H1 (cell line): ENCODE results near the gene PHLPP1.

Experiments used
- BCL11A ChIP-seq, 2 experiments: IDR thresholded peaks; one replicate each; pipeline ENCODE4 v1.6.1; 2011; ENCODE audit warnings: low read depth in 2 of 2, low read length in 2 of 2, mild to moderate bottlenecking in 2 of 2
- EP300 ChIP-seq, 2 experiments: IDR thresholded peaks; 1 replicate in 1 of 2; 2 replicates in 1 of 2; pipeline ENCODE4 v1.6.1; 2011 to 2012; ENCODE audit warnings: low read depth in 2 of 2, low read length in 2 of 2, mild to moderate bottlenecking in 2 of 2, borderline replicate concordance in 1 of 2, inconsistent platforms in 1 of 2, moderate library complexity in 1 of 2
- GTF2F1 ChIP-seq: IDR thresholded peaks from 2 replicates; pipeline ENCODE4 v1.6.1; 2012; ENCODE audit warnings: low read depth, low read length, improper control_type of control experiment, borderline replicate concordance
- POLR2A ChIP-seq, 2 experiments: IDR thresholded peaks; 1 replicate in 1 of 2; 2 replicates in 1 of 2; pipeline ENCODE4 v1.6.1; 2011; ENCODE audit warnings: low read depth in 2 of 2, low read length in 2 of 2, mild to moderate bottlenecking in 2 of 2; ENCODE audit errors: control extremely low read depth in 1 of 2
- POLR2AphosphoS5 ChIP-seq: IDR thresholded peaks from 2 replicates; pipeline ENCODE4 v1.6.1; 2011; ENCODE audit warnings: low read depth, low read length
- RNF2 ChIP-seq: fragments of 200-900, 300-1000 bp; sonication (generic); IDR thresholded peaks from 2 replicates; pipeline ENCODE4 v1.7.1; 2016; ENCODE audit warnings: borderline replicate concordance, low read depth, mild to moderate bottlenecking, antibody characterized with exemption, low read length; ENCODE audit not compliant: poor library complexity, severe bottlenecking; ENCODE audit errors: missing control alignments
- SIN3A ChIP-seq, 2 experiments: IDR thresholded peaks in 1 of 2; conservative IDR thresholded peaks in 1 of 2; 2 replicates each; pipeline ENCODE4 v1.6.1; 2011 to 2012; ENCODE audit warnings: low read length in 2 of 2, improper control_type of control experiment in 1 of 2, low read depth in 1 of 2, mild to moderate bottlenecking in 1 of 2
- SIRT6 ChIP-seq: IDR thresholded peaks from one replicate; pipeline ENCODE4 v1.7.1; 2012; ENCODE audit warnings: low read length, inconsistent platforms
- SUZ12 ChIP-seq: fragments of 200-600 bp; sonication (generic); IDR thresholded peaks from 2 replicates; pipeline ENCODE4 v1.6.1; 2012; ENCODE audit warnings: mild to moderate bottlenecking, inconsistent platforms, low read length, moderate library complexity, mixed read lengths
- USF2 ChIP-seq: IDR thresholded peaks from 2 replicates; pipeline ENCODE4 v1.6.1; 2011; ENCODE audit warnings: low read length, improper control_type of control experiment
- TF ChIP-seq, protein P1 (sequence below), 3 experiments: IDR thresholded peaks; 1 replicate in 2 of 3; 2 replicates in 1 of 3; pipeline versions ENCODE4 v1.5.1 to v1.6.1; 2011; ENCODE audit warnings: low read length in 3 of 3, mild to moderate bottlenecking in 3 of 3, inconsistent platforms in 2 of 3, low read depth in 1 of 3, moderate library complexity in 1 of 3; ENCODE audit not compliant: insufficient read depth in 1 of 3; ENCODE audit errors: control extremely low read depth in 1 of 3

DNA sequence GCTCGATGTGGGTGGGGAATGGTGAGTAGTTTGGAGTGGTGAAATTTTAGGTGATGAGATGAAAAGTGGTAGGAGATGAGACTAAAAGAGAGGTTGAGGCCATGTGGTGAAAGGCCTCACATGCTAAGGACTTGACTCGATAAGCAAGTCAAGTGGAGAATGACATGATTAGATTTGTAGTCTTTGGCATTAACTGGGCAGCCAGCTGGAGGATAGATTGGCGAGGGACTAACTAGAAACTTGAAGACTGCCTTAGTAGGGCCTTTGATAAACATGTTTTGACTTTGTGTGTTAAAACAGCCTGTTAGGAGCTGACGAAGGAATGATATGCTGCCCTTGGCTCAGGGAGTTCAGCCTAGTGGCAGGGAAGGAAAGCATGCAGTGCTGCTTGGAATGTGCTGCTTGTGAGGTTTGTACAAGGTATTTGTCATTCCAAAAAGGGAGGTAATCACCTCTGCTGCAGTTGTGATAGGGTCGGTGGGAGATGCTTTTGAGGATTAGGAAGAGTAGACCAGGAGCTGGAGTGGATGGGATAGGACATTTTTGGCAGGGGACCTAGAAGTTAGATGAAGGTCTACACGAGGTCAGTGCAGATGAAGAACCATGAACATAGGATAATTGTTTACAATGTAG is 22.0 kb downstream of the PHLPP1 start:
- TF ChIP-seq SIRT6 (no peak), EP300 (IDR thresholded peaks at IDR 0.05; ENCODE audit: borderline replicate concordance in 1 of 2, low read depth in 2 of 2, low read length in 2 of 2) (no peak), GTF2F1 (no peak), RNF2 (no peak), SUZ12 (no peak), POLR2AphosphoS5 (no peak), USF2 (no peak), POLR2A (IDR thresholded peaks at IDR 0.05; ENCODE audit: control extremely low read depth in 1 of 2, low read depth in 2 of 2, low read length in 2 of 2) (no peak), BCL11A (IDR thresholded peaks at IDR 0.05; ENCODE audit: low read depth in 2 of 2, low read length in 2 of 2) (no peak), SIN3A (conservative IDR thresholded peaks at IDR 0.05 in 1 of 2, IDR thresholded peaks at IDR 0.05 in 1 of 2; ENCODE audit: low read depth in 1 of 2, low read length in 2 of 2) (no peak)
- TF ChIP-seq, protein P1, sequence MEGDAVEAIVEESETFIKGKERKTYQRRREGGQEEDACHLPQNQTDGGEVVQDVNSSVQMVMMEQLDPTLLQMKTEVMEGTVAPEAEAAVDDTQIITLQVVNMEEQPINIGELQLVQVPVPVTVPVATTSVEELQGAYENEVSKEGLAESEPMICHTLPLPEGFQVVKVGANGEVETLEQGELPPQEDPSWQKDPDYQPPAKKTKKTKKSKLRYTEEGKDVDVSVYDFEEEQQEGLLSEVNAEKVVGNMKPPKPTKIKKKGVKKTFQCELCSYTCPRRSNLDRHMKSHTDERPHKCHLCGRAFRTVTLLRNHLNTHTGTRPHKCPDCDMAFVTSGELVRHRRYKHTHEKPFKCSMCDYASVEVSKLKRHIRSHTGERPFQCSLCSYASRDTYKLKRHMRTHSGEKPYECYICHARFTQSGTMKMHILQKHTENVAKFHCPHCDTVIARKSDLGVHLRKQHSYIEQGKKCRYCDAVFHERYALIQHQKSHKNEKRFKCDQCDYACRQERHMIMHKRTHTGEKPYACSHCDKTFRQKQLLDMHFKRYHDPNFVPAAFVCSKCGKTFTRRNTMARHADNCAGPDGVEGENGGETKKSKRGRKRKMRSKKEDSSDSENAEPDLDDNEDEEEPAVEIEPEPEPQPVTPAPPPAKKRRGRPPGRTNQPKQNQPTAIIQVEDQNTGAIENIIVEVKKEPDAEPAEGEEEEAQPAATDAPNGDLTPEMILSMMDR (IDR thresholded peaks at IDR 0.05; ENCODE audit: control extremely low read depth in 1 of 3, insufficient read depth in 1 of 3, low read depth in 1 of 3, low read length in 3 of 3): peak in 2 of 3 experiments; percentile 7 to 14; a peak in 2 of 4 replicates
